Activated CD4-positive, alpha-beta memory T cell treated with anti-CD3 and anti-CD28 coated beads for 36 hours (primary cell): Measurements from ENCODE around the gene RAB31. TPM values are rescaled to one million over a fixed set of nuclear protein-coding genes. Genes with fewer than 3 reads are reported as not detected.
"Not testable (repeated sequence)": the region's sequence is repeated elsewhere in the genome, so short reads cannot be mapped to it uniquely, and the experiment has no call there.

Source experiments
- CTCF ChIA-PET: fragments of 350-600 bp; sonication (Branson Sonifier 250); formaldehyde crosslinking; loops from one replicate; lab custom pipeline; 2021; ENCODE audit warnings: antibody characterized with exemption, inconsistent platforms; lab: Charles Lee
- POLR2A ChIA-PET: fragments of 350-600 bp; sonication (Branson Sonifier 250); formaldehyde crosslinking; loops from one replicate; lab custom pipeline; 2021; ENCODE audit warnings: antibody characterized with exemption; lab: Charles Lee
- DNase-seq: peaks from one replicate; pipeline ENCODE4 v3.0.0-alpha.2; 2020
- H3K27ac Mint-ChIP-seq: one replicate; pipeline ENCODE4 v1.8.0; 2021; ENCODE audit warnings: mixed read lengths
- H3K27me3 Mint-ChIP-seq: one replicate; pipeline ENCODE4 v1.8.0; 2021; ENCODE audit warnings: mixed read lengths
- H3K36me3 Mint-ChIP-seq: one replicate; pipeline ENCODE4 v1.8.0; 2021; ENCODE audit warnings: mixed read lengths
- H3K4me1 Mint-ChIP-seq: one replicate; pipeline ENCODE4 v1.8.0; 2021; ENCODE audit warnings: low read depth, mixed read lengths
- H3K4me3 Mint-ChIP-seq: one replicate; pipeline ENCODE4 v1.8.0; 2021; ENCODE audit warnings: mild to moderate bottlenecking, mixed read lengths
- H3K9me3 Mint-ChIP-seq: one replicate; pipeline ENCODE4 v1.8.0; 2021; ENCODE audit warnings: mixed read lengths
- intact Hi-C: fragments of 100-400 bp; cut with micrococcal nuclease; formaldehyde crosslinking; loops from one replicate; pipeline ENCODE4 v1.15.1; 2023
- total RNA-seq, 2 experiments: library from RNA; stranded (reverse); gene quantifications; one replicate each; pipeline ENCODE4 v1.2.3, GENCODE V29; 2021

RAB31 gene
- total RNA-seq, 2 experiments from 2014 or later = 0.58 to 0.71 TPM

GRCh38 chr18:9887992-9888391 is 179.9 kb downstream of the RAB31 start:
- intact Hi-C loops = no loop called here
- Mint-ChIP-seq H3K27ac (no peak overlapping the region), H3K4me1 (no peaks in the 10 kb centered on the region), H3K9me3 (no peaks in the 10 kb centered on the region), H3K4me3 (no peak overlapping the region), H3K27me3 (no peaks in the 10 kb centered on the region), H3K36me3 (no peaks in the 10 kb centered on the region)
- POLR2A ChIA-PET = no interaction called here
- DNase-seq = no peak
- CTCF ChIA-PET = no interaction called here

- intact Hi-C loops = no loop called here
- Mint-ChIP-seq H3K4me3 (no peak overlapping the region), H3K27me3 (no peaks in the 10 kb centered on the region), H3K27ac (no peak overlapping the region), H3K4me1 (no peaks in the 10 kb centered on the region), H3K9me3 (no peaks in the 10 kb centered on the region), H3K36me3 (no peaks in the 10 kb centered on the region)
- ChIA-PET POLR2A (no interaction called here), CTCF (no interaction called here)
- no peak for DNase-seq
These were observed 182.1 kb downstream of the RAB31 start for GRCh38 chr18:9890196-9890595.

DNA sequence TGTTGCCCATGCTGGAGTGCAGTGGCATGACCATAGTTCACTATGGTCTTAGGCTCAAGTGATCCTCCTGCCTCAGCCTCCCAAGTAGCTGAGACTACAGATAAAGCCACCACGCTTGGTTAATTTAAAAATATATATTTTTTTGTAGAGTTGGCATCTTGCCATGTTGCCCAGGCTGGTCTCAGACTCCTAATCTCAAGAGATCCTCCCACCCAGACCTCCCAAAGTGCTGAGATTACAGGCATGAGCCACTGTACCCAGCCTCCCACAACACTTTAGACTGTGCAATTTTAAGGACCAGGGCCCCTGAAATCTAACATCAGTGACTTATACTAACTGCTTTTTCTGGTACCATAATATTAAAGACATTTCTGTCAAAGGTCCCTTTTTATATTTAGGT is 182.9 kb downstream of the RAB31 start:
- H3K36me3 Mint-ChIP-seq = no peaks in the 10 kb centered on the region
- no peak overlapping the region for H3K27ac Mint-ChIP-seq
- intact Hi-C loops = no loop called here
- no peak for DNase-seq
- no peak overlapping the region for H3K4me3 Mint-ChIP-seq
- no peaks in the 10 kb centered on the region for H3K4me1 Mint-ChIP-seq
- CTCF ChIA-PET = no interaction called here
- no peaks in the 10 kb centered on the region for H3K9me3 Mint-ChIP-seq
- POLR2A ChIA-PET = no interaction called here
- H3K27me3 Mint-ChIP-seq = no peaks in the 10 kb centered on the region

- H3K9me3 Mint-ChIP-seq, intact Hi-C loops, DNase-seq, H3K4me3 Mint-ChIP-seq, CTCF ChIA-PET, H3K36me3 Mint-ChIP-seq, H3K27ac Mint-ChIP-seq, H3K27me3 Mint-ChIP-seq, H3K4me1 Mint-ChIP-seq, POLR2A ChIA-PET: not testable (repeated sequence)
These were observed 183.4 kb downstream of the RAB31 start for GRCh38 chr18:9891515-9891914.

DNA sequence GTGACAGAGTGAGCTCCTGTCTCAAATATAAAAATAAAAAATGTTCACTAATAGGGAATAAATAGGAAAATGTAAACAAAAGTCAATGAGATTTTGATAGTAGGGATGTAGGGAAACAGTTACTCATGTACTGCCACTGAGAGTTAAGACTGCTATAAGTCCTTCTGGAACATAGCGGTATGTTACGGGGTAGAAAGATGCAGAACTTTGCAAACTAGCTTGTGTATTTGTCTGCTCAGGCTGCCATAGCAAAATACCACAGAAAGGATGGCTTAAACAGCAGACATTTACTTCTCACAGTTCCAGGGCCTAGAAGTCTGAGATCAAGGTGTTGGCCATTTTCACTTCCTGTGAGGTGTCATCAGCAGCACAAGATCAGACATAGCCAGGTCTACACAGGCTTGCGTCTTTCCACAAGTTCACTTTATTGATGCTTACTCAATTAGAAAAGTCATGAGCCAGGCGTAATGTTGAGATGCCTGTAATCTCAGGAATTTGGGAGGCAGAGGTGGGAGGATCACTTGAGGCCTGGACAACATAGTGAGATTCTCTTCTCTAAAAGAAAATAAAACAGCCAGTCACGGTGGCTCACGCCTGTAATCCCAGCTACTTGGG is 186.5 kb downstream of the RAB31 start:
- Mint-ChIP-seq H3K36me3 (no peaks in the 10 kb centered on the region), H3K4me3 (no peak overlapping the region), H3K9me3 (no peaks in the 10 kb centered on the region), H3K4me1 (peaks cover 7% of the 10 kb centered on the region), H3K27me3 (no peaks in the 10 kb centered on the region), H3K27ac (no peak overlapping the region)
- CTCF ChIA-PET = no interaction called here
- DNase-seq = no peak
- POLR2A ChIA-PET = no interaction called here
- intact Hi-C loops = no loop called here

GRCh38 chr18:9897129-9897528 is 189.0 kb downstream of the RAB31 start:
- Mint-ChIP-seq H3K9me3 (no peaks in the 10 kb centered on the region), H3K4me3 (no peak overlapping the region), H3K4me1 (peaks cover 7% of the 10 kb centered on the region), H3K27me3 (no peaks in the 10 kb centered on the region), H3K27ac (no peak overlapping the region), H3K36me3 (no peaks in the 10 kb centered on the region)
- POLR2A ChIA-PET = no interaction called here
- CTCF ChIA-PET = no interaction called here
- DNase-seq = no peak
- intact Hi-C loops = no loop called here

DNA sequence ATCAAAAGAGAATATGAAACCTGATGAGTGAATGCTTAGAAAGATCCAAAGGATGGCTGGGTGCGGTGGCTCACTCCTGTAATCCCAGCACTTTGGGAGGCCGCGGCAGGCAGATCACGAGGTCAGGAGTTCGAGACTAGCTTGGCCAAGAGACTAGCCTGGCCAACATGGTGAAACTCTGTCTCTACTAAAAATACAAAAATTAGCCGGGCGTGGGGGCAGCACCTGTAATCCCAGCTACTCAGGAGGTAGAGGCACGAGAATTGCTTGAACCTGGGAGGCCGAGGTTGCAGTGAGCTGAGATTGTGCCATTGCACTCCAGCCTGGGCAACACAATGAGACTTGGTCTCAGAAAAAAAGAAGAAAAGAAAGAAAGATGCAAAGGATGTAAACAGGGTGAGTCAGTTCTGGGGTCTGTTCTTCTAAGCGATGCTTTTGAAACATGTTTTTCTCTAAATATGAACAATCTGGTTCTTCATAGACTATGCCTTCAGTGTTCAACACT is 189.7 kb downstream of the RAB31 start:
- H3K27me3 Mint-ChIP-seq, H3K4me1 Mint-ChIP-seq, H3K27ac Mint-ChIP-seq, DNase-seq, intact Hi-C loops, H3K36me3 Mint-ChIP-seq, H3K4me3 Mint-ChIP-seq, POLR2A ChIA-PET, H3K9me3 Mint-ChIP-seq, CTCF ChIA-PET: not testable (repeated sequence)

DNA sequence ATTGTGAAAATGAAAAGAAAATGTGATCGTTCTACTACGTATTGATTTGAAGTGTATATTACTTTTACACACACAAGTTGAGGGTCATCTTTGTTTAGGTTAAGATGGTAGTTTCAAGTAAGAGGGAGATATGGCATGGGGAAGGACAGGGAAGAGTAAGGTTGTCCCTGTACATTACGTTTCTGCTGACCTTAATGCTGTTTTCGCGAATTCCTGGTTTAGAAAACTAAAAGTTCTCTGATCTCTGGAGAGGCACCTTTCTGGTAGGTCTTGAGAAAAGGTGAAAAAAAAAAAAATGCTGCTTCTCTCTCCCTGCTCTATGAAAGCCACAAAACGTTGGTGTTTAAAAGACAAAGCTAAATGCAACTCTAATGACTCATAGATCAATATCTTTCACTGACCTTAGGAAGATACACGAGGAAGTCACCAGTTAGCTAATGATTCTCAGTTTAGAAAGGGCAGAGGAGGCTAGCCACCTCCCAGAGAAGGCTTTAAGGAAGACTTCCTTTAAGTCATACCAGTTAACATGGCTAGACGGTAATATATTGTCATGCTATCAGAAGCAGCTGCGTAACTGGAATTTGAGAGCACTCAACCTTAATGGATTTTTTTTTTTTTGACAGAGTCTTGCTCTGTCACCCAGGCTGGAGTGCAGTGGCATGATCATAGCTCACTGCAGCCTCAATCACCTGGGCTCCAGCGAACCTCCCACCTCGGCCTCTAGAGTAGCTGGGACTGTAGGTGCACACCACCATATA is 190.9 kb downstream of the RAB31 start:
- no peaks in the 10 kb centered on the region for H3K36me3 Mint-ChIP-seq
- CTCF ChIA-PET = no interaction called here
- POLR2A ChIA-PET = interaction anchor here (0.7 kb wide), 1 partner anchor 16 kb away, joined by 3 read pairs; no protein-coding TSS in a partner anchor
- no peaks in the 10 kb centered on the region for H3K9me3 Mint-ChIP-seq
- peaks cover 3% of the 10 kb centered on the region for H3K27me3 Mint-ChIP-seq
- intact Hi-C loops = no loop called here
- H3K4me3 Mint-ChIP-seq = no peak overlapping the region
- H3K27ac Mint-ChIP-seq = no peak overlapping the region
- DNase-seq = no peak
- peaks cover 7% of the 10 kb centered on the region for H3K4me1 Mint-ChIP-seq

GRCh38 chr18:9899550-9899930 is 191.4 kb downstream of the RAB31 start:
- DNase-seq, H3K9me3 Mint-ChIP-seq, H3K36me3 Mint-ChIP-seq, CTCF ChIA-PET, H3K27me3 Mint-ChIP-seq, H3K27ac Mint-ChIP-seq, H3K4me3 Mint-ChIP-seq, H3K4me1 Mint-ChIP-seq, intact Hi-C loops, POLR2A ChIA-PET: not testable (repeated sequence)

DNA sequence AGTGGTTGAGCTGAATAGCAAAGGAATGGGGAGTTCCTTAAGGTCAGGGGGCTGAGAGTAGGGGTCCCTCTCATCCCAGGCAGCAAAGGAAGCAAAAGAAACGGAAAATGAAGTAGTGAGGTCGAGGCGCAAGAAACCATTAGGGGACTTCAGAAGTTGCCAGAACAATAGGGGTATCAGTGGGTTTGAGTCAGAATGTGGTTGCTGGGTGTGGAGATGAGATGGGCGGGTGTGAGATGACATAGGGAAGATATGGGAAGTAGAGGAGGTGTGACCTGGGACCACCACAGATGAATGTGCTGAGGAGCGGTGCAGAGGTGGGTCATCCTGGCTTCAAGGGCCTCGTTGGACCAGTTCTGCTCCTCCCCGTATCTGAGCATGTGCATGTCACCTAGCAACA is 192.6 kb downstream of the RAB31 start:
- POLR2A ChIA-PET = no interaction called here
- no peaks in the 10 kb centered on the region for H3K36me3 Mint-ChIP-seq
- peaks cover 6% of the 10 kb centered on the region for H3K27me3 Mint-ChIP-seq
- peaks cover 7% of the 10 kb centered on the region for H3K4me1 Mint-ChIP-seq
- intact Hi-C loops = no loop called here
- no peaks in the 10 kb centered on the region for H3K9me3 Mint-ChIP-seq
- no peak overlapping the region for H3K27ac Mint-ChIP-seq
- no peak overlapping the region for H3K4me3 Mint-ChIP-seq
- CTCF ChIA-PET = no interaction called here
- no peak for DNase-seq

DNA sequence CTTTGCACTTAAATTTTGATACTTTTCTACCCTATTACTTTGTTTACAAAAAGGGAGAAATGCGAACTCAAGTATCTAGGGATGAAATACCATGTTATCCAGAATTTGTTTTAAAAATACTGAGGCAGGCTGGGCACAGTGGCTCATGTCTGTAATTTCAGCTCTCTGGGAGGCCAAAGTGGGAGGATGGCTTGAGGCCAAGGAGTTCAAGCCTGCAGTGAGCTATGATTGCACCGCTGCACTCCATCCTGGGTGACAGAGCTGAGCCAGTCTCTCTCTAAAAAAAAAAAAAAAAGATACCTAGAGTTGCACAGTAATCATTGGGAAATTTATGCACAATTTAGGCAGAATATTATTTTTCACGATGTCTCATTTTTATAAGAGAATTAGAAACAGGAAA is 193.3 kb downstream of the RAB31 start:
- no peaks in the 10 kb centered on the region for H3K36me3 Mint-ChIP-seq
- H3K4me3 Mint-ChIP-seq = no peak overlapping the region
- peaks cover 9% of the 10 kb centered on the region for H3K27me3 Mint-ChIP-seq
- intact Hi-C loops = no loop called here
- peaks cover 7% of the 10 kb centered on the region for H3K4me1 Mint-ChIP-seq
- POLR2A ChIA-PET = no interaction called here
- no peaks in the 10 kb centered on the region for H3K9me3 Mint-ChIP-seq
- CTCF ChIA-PET = no interaction called here
- no peak overlapping the region for H3K27ac Mint-ChIP-seq
- DNase-seq = no peak

GRCh38 chr18:9902264-9902663 is 194.2 kb downstream of the RAB31 start:
- H3K27ac Mint-ChIP-seq, CTCF ChIA-PET, intact Hi-C loops, H3K4me1 Mint-ChIP-seq, H3K4me3 Mint-ChIP-seq, H3K9me3 Mint-ChIP-seq, H3K36me3 Mint-ChIP-seq, POLR2A ChIA-PET, DNase-seq: not testable (repeated sequence)
- H3K27me3 Mint-ChIP-seq = peaks cover 14% of the 10 kb centered on the region

GRCh38 chr18:9902832-9903231 is 194.7 kb downstream of the RAB31 start:
- peaks cover 14% of the 10 kb centered on the region for H3K27me3 Mint-ChIP-seq
- H3K4me1 Mint-ChIP-seq = peaks cover 7% of the 10 kb centered on the region
- ChIA-PET POLR2A (no interaction called here), CTCF (no interaction called here)
- no peaks in the 10 kb centered on the region for H3K9me3 Mint-ChIP-seq
- no peak for DNase-seq
- no peaks in the 10 kb centered on the region for H3K36me3 Mint-ChIP-seq
- no peak overlapping the region for H3K4me3 Mint-ChIP-seq
- no peak overlapping the region for H3K27ac Mint-ChIP-seq
- intact Hi-C loops = no loop called here
